MM.1S (cell line): ENCODE measurements around the gene INO80.

ENCODE experiments used
- DNase-seq: peaks from one replicate; pipeline ENCODE4 v3.0.0-alpha.2; 2015
- H2AFZ ChIP-seq: fragments of 300-600 bp; sonication (generic); 2 replicates; pipeline ENCODE4 v1.6.0; 2016; ENCODE audit warnings: antibody characterized with exemption, low read length
- H3F3A ChIP-seq: fragments of 300-600 bp; sonication (generic); 2 replicates; pipeline ENCODE4 v1.6.1; 2016; ENCODE audit warnings: mild to moderate bottlenecking, antibody characterized with exemption, low read length, moderate library complexity, mixed read lengths; ENCODE audit not compliant: insufficient read depth
- H3K27ac ChIP-seq: fragments of 300-600 bp; sonication (generic); 2 replicates; pipeline ENCODE4 v1.5.1; 2016; ENCODE audit warnings: mild to moderate bottlenecking, low read length
- H3K27me3 ChIP-seq: fragments of 300-600 bp; sonication (generic); replicated peaks from 2 replicates; pipeline ENCODE4 v1.6.0; 2016; ENCODE audit warnings: low read length; ENCODE audit not compliant: insufficient read depth
- H3K36me3 ChIP-seq: fragments of 300-600 bp; sonication (generic); replicated peaks from 2 replicates; pipeline ENCODE4 v1.6.1; 2016; ENCODE audit warnings: mild to moderate bottlenecking, low read length, mixed read lengths; ENCODE audit not compliant: insufficient read depth
- H3K4me1 ChIP-seq: fragments of 300-600 bp; sonication (generic); 2 replicates; pipeline ENCODE4 v1.6.1; 2016; ENCODE audit warnings: low read length, mixed read lengths
- H3K4me2 ChIP-seq: fragments of 300-600 bp; sonication (generic); 2 replicates; pipeline ENCODE4 v1.6.0; 2016; ENCODE audit warnings: low read depth, low read length
- H3K4me3 ChIP-seq: fragments of 300-600 bp; sonication (generic); 2 replicates; pipeline ENCODE4 v1.5.1; 2016; ENCODE audit warnings: low read length, mixed read lengths
- H3K79me2 ChIP-seq: fragments of 300-600 bp; sonication (generic); 2 replicates; pipeline ENCODE4 v1.6.1; 2016; ENCODE audit warnings: mixed run types, low read length, mixed read lengths
- H3K9ac ChIP-seq: fragments of 300-600 bp; sonication (generic); 2 replicates; pipeline ENCODE4 v1.6.1; 2016; ENCODE audit warnings: low read length, mixed read lengths
- H3K9me2 ChIP-seq: fragments of 300-600 bp; sonication (generic); replicated peaks from 2 replicates; pipeline ENCODE4 v1.6.1; 2016; ENCODE audit warnings: mild to moderate bottlenecking, low read length, mixed read lengths; ENCODE audit not compliant: insufficient read depth
- H3K9me3 ChIP-seq: fragments of 300-600 bp; sonication (generic); replicated peaks from 2 replicates; pipeline ENCODE4 v1.6.1; 2016; ENCODE audit warnings: mild to moderate bottlenecking, low read length, mixed read lengths; ENCODE audit not compliant: insufficient read depth
- H4K20me1 ChIP-seq: fragments of 300-600 bp; sonication (generic); 2 replicates; pipeline ENCODE4 v1.6.1; 2016; ENCODE audit warnings: mild to moderate bottlenecking, low read length, moderate library complexity, mixed read lengths; ENCODE audit not compliant: insufficient read depth
- CTCF ChIP-seq: fragments of 300-600 bp; sonication (generic); IDR thresholded peaks from 2 replicates; pipeline ENCODE4 v1.5.1; 2016; ENCODE audit warnings: antibody characterized with exemption, low read length, mixed read lengths
- EZH2 ChIP-seq: fragments of 300-600 bp; sonication (generic); optimal IDR thresholded peaks from 2 replicates; pipeline ENCODE3; 2017; ENCODE audit warnings: low read depth, mild to moderate bottlenecking, antibody characterized with exemption, low read length, mixed read lengths
- EZH2phosphoT487 ChIP-seq: fragments of 300-600 bp; sonication (generic); IDR thresholded peaks from 2 replicates; pipeline ENCODE4 v1.6.1; 2018; ENCODE audit warnings: antibody characterized with exemption, low read length

INO80 gene

GRCh38 chr15:41115652-41116115 lies 396 bp downstream of the INO80 start:
- Histone ChIP-seq H3K4me1 (peaks cover 5% of the 10 kb centered on the region; the same call in 1 of the 2 replicates), H3K9ac (peak overlapping the region; percentile 98), H3K4me2 (peak overlapping the region; percentile 91), H3K36me3 (no peaks in the 10 kb centered on the region), H3K9me2 (no peaks in the 10 kb centered on the region), H3K9me3 (no peaks in the 10 kb centered on the region), H4K20me1 (no peaks in the 10 kb centered on the region), H3F3A (peaks cover 7% of the 10 kb centered on the region; the same call in 1 of the 2 replicates), H3K27ac (peak overlapping the region; percentile 90), H3K4me3 (peak overlapping the region; percentile 99), H3K79me2 (peaks cover 64% of the 10 kb centered on the region), H3K27me3 (no peaks in the 10 kb centered on the region), H2AFZ (peak overlapping the region; percentile 84)
- DNase-seq: peak; percentile 69
- TF ChIP-seq EZH2phosphoT487: no peak
- no peak for TF ChIP-seq CTCF
- no peak for TF ChIP-seq EZH2

- Histone ChIP-seq H3K79me2 (peaks cover 69% of the 10 kb centered on the region), H3F3A (peaks cover 7% of the 10 kb centered on the region; the same call in 1 of the 2 replicates), H3K9me2 (no peaks in the 10 kb centered on the region), H3K27me3 (no peaks in the 10 kb centered on the region), H3K9ac (peak overlapping the region; percentile 98), H4K20me1 (no peaks in the 10 kb centered on the region), H3K27ac (peak overlapping the region; percentile 90), H3K9me3 (no peaks in the 10 kb centered on the region), H3K4me1 (peaks cover 5% of the 10 kb centered on the region; the same call in 1 of the 2 replicates), H3K4me2 (peak overlapping the region; percentile 91), H2AFZ (peak overlapping the region; percentile 81), H3K4me3 (peak overlapping the region; percentile 99), H3K36me3 (no peaks in the 10 kb centered on the region)
- TF ChIP-seq EZH2phosphoT487: no peak
- DNase-seq: no peak
Observed at GRCh38 chr15:41115161-41115651, 874 bp downstream of the INO80 start.

GRCh38 chr15:41106947-41107346 lies 9.1 kb downstream of the INO80 start:
- Histone ChIP-seq H3K9me3 (no peaks in the 10 kb centered on the region), H3K36me3 (no peaks in the 10 kb centered on the region), H3K79me2 (peaks cover 94% of the 10 kb centered on the region), H2AFZ (no peak overlapping the region), H3K4me3 (no peak overlapping the region), H3F3A (no peaks in the 10 kb centered on the region), H3K4me1 (no peaks in the 10 kb centered on the region), H3K27me3 (no peaks in the 10 kb centered on the region), H3K4me2 (no peak overlapping the region), H3K9ac (no peak overlapping the region), H3K9me2 (no peaks in the 10 kb centered on the region), H3K27ac (no peak overlapping the region), H4K20me1 (peaks cover 2% of the 10 kb centered on the region; the same call in 1 of the 2 replicates)
- no peak for DNase-seq
- TF ChIP-seq EZH2phosphoT487: no peak

GRCh38 chr15:41105348-41106334 lies 10.4 kb downstream of the INO80 start:
- Histone ChIP-seq H3K9me2 (no peaks in the 10 kb centered on the region), H3K9me3 (no peaks in the 10 kb centered on the region), H3K27ac (no peak overlapping the region), H3K9ac (no peak overlapping the region), H3K36me3 (no peaks in the 10 kb centered on the region), H3K4me2 (no peak overlapping the region), H2AFZ (no peak overlapping the region), H3K4me3 (no peak overlapping the region), H3K27me3 (no peaks in the 10 kb centered on the region), H3K4me1 (no peaks in the 10 kb centered on the region), H3K79me2 (peaks cover 93% of the 10 kb centered on the region), H4K20me1 (peaks cover 2% of the 10 kb centered on the region; the same call in 1 of the 2 replicates), H3F3A (no peaks in the 10 kb centered on the region)
- DNase-seq: no peak
- no peak for TF ChIP-seq EZH2phosphoT487
- no peak for TF ChIP-seq EZH2
- no peak for TF ChIP-seq CTCF
